Activated CD8-positive, alpha-beta T cell treated with anti-CD3 and anti-CD28 coated beads for 36 hours (primary cell): Measurements from ENCODE around the gene PNKD. TPM values are rescaled to one million over a fixed set of nuclear protein-coding genes. Genes with fewer than 3 reads are reported as not detected.

ENCODE experiments used
- ATAC-seq: fragments of 200-7000 bp; cut with Tn5 transposase; one replicate; pipeline ENCODE4 v1.10.0; 2021; ENCODE audit warnings: mild to moderate bottlenecking, moderate library complexity
- CTCF ChIA-PET: fragments of 350-600 bp; sonication (Branson Sonifier 250); formaldehyde crosslinking; loops from one replicate; lab custom pipeline; 2021; ENCODE audit warnings: antibody characterized with exemption; lab: Charles Lee
- POLR2A ChIA-PET: fragments of 350-600 bp; sonication (Branson Sonifier 250); formaldehyde crosslinking; loops from one replicate; lab custom pipeline; 2021; ENCODE audit warnings: antibody characterized with exemption; lab: Charles Lee
- DNase-seq: peaks from one replicate; pipeline ENCODE4 v3.0.0-alpha.2; 2020
- H3K27ac Mint-ChIP-seq: one replicate; pipeline ENCODE4 v1.8.0; 2021; ENCODE audit warnings: mild to moderate bottlenecking, mixed read lengths
- H3K27me3 Mint-ChIP-seq: one replicate; pipeline ENCODE4 v1.8.0; 2021; ENCODE audit warnings: mixed read lengths
- H3K36me3 Mint-ChIP-seq: one replicate; pipeline ENCODE4 v1.8.0; 2021; ENCODE audit warnings: low read depth, mixed read lengths
- H3K4me1 Mint-ChIP-seq: one replicate; pipeline ENCODE4 v1.8.0; 2021; ENCODE audit warnings: low read depth, mixed read lengths
- H3K4me3 Mint-ChIP-seq: one replicate; pipeline ENCODE4 v1.8.0; 2021; ENCODE audit warnings: mild to moderate bottlenecking, moderate library complexity, mixed read lengths
- H3K9me3 Mint-ChIP-seq: one replicate; pipeline ENCODE4 v1.8.0; 2021; ENCODE audit warnings: mixed read lengths
- CTCF ChIP-seq: fragments of 200-600 bp; IDR thresholded peaks from one replicate; pipeline ENCODE4 v1.8.0; 2022; ENCODE audit warnings: antibody characterized with exemption, mild to moderate bottlenecking
- intact Hi-C: fragments of 100-400 bp; cut with micrococcal nuclease; formaldehyde crosslinking; loops from one replicate; pipeline ENCODE4 v1.10.0; 2022
- total RNA-seq, 2 experiments: library from RNA; stranded (reverse); gene quantifications; one replicate each; pipeline ENCODE4 v1.2.3, GENCODE V29; 2021

PNKD gene
- total RNA-seq, 2 experiments from 2014 or later, result 19.8 to 24.4 TPM

- no peaks in the 10 kb centered on the region for H3K27me3 Mint-ChIP-seq
- peak overlapping the region; percentile 63 for H3K27ac Mint-ChIP-seq
- peaks cover 38% of the 10 kb centered on the region for H3K4me1 Mint-ChIP-seq
- POLR2A ChIA-PET, result interaction anchor here (0.9 to 4.2 kb wide), 9 partner anchors 8 to 54 kb away, joined by 3 to 31 read pairs (median 5); partner anchors contain the start of gene GPBAR1
- intact Hi-C loops, result no loop called here
- H3K4me3 Mint-ChIP-seq, result no peak overlapping the region
- peaks cover 62% of the 10 kb centered on the region for H3K36me3 Mint-ChIP-seq
- no peak for ATAC-seq
- TF ChIP-seq CTCF, result no peak
- H3K9me3 Mint-ChIP-seq, result no peaks in the 10 kb centered on the region
- DNase-seq, result no peak
- CTCF ChIA-PET, result interaction anchor here (0.8 to 1.6 kb wide), 5 partner anchors 18 to 71 kb away, joined by 3 to 4 read pairs (median 4); partner anchors contain the start of genes AAMP and PNKD
Observed at GRCh38 chr2:218252509-218253231, 17.6 kb upstream of the PNKD start.

- Mint-ChIP-seq H3K9me3 (no peaks in the 10 kb centered on the region), H3K4me3 (no peak overlapping the region), H3K4me1 (peaks cover 41% of the 10 kb centered on the region), H3K36me3 (peaks cover 59% of the 10 kb centered on the region), H3K27me3 (no peaks in the 10 kb centered on the region), H3K27ac (peak overlapping the region; percentile 63)
- no peak for DNase-seq
- CTCF ChIA-PET, result interaction anchor here (1.1 to 1.5 kb wide), 4 partner anchors 18 to 72 kb away, joined by 3 to 7 read pairs (median 4); partner anchors contain the start of genes AAMP and PNKD
- POLR2A ChIA-PET, result interaction anchor here (0.9 to 4.2 kb wide), 8 partner anchors 9 to 55 kb away, joined by 3 to 31 read pairs (median 6); no protein-coding TSS in a partner anchor
- intact Hi-C loops, result no loop called here
- TF ChIP-seq CTCF, result no peak
- ATAC-seq, result no peak
Observed at GRCh38 chr2:218253232-218253625, 17.1 kb upstream of the PNKD start.

GRCh38 chr2:218255446-218255845, 14.9 kb upstream of the PNKD start:
- no peak overlapping the region for H3K4me3 Mint-ChIP-seq
- H3K36me3 Mint-ChIP-seq, result peaks cover 40% of the 10 kb centered on the region
- intact Hi-C loops, result loop anchor here (5.0 kb wide), 2 partner anchors 33 to 68 kb away; no protein-coding TSS in a partner anchor
- peaks cover 31% of the 10 kb centered on the region for H3K4me1 Mint-ChIP-seq
- no peaks in the 10 kb centered on the region for H3K27me3 Mint-ChIP-seq
- H3K27ac Mint-ChIP-seq, result peak overlapping the region; percentile 75
- TF ChIP-seq CTCF, result no peak
- peak; percentile 21 for ATAC-seq
- H3K9me3 Mint-ChIP-seq, result no peaks in the 10 kb centered on the region
- ChIA-PET POLR2A (interaction anchor here (0.7 to 4.2 kb wide), 9 partner anchors 10 to 68 kb away, joined by 3 to 31 read pairs (median 4); no protein-coding TSS in a partner anchor), CTCF (interaction anchor here (0.9 to 4.7 kb wide), 6 partner anchors 12 to 393 kb away, joined by 3 to 41 read pairs (median 4); no protein-coding TSS in a partner anchor)
- no peak for DNase-seq

- CTCF ChIA-PET, result interaction anchor here (0.6 to 4.7 kb wide), 29 partner anchors 9 to 391 kb away, joined by 3 to 41 read pairs (median 4); partner anchors contain the start of genes AAMP, ARPC2 and PNKD
- Mint-ChIP-seq H3K9me3 (no peaks in the 10 kb centered on the region), H3K4me3 (no peak overlapping the region), H3K27ac (peak overlapping the region; percentile 87), H3K4me1 (peaks cover 31% of the 10 kb centered on the region), H3K36me3 (peaks cover 32% of the 10 kb centered on the region), H3K27me3 (no peaks in the 10 kb centered on the region)
- ATAC-seq (no peak), DNase-seq (no peak)
- POLR2A ChIA-PET, result interaction anchor here (0.8 to 1.9 kb wide), 9 partner anchors 9 to 89 kb away, joined by 3 to 6 read pairs (median 4); partner anchors contain the start of genes AAMP and PNKD
- intact Hi-C loops, result loop anchor here (5.0 kb wide), 2 partner anchors 34 to 69 kb away; no protein-coding TSS in a partner anchor
- TF ChIP-seq CTCF, result no peak
Observed at GRCh38 chr2:218256612-218257350, 13.5 kb upstream of the PNKD start.
